ENCODE measurements around the gene SCN11A.

Gene SCN11A

DNA sequence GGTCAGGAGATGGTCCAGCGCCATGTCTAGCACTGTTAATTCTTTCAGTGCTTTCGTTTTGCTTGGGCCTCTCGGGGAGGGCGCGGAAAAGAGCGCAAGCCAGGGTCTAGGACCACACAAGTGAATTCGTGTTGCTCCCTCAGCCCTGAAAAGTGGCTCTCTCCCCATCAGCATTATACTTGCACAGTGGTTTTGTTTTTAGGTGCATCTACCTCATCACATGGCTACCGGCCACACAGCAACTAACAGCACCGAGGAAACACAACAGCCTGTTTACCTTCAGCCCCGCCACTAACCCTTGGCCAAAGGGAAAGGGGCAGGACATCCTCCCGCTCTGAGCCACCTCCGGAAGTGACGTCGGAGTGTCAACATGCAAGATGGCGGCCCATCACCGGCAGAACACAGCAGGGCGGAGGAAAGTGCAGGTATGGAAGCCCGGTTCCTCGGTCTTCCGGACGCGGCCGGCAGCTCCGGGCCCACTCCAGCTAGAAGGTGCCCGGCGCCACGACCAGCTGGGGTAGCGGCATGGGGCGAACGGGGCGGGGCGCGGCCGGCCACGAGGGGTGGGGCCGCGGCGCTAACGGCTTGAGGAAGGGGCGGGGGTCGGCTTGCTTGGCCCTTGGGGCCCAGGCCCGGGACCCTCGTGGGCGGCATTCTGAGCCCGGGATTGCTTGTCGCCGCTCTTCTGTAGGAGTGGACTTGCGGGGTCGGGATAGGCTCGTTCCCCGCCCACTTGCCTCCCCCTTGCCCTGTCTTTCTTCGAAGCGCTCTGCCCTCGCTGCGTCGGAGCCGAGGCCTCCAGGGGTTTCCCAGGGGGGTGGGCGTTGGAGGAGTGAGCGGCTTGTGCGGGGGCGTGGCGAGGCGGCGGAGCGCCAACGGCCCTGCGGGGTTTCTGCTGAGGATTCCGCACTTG lies at the start of gene SCN11A, which contains the start of gene WDR48:
Gene SCN11A (minus strand): TSS at position 296 of the 913 bp plus-strand sequence. CDS start 101,582 bp downstream, outside the sequence.
Gene WDR48 (plus strand): TSS at position 368 of the 913 bp plus-strand sequence. CDS start 10 bp downstream, at position 378.
- DNase-seq: peak; percentile 71

DNA sequence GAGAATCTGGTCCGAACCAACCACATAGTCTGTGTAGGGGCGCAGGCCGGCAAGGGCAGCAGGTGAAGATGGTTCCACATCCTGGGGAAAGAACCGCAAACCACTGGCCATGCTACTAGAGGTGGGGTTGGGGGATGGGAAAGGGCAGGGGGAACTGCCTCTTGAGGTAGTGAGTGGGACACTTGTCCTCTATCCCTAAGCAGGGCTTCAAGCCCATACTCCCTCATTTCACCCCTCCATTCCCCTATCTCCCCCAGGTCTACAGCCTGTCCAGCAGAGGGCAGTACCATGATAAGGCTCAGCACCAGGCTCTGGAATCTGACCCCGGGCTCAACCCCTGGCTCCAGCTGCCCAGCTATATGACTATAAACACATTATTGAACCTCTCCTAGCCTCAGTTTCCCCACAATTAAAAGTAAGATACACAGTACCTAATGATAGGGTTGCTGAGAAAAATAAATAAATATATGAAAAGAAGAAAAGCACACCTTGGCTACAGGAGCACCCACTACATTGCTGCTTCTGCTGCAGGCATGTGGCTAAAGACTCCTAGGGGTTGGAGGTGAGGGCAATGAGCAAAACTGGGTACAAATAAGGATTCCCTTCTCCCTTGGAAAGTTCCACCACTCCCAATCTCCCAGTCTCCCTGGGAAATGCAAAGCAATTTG lies 49.4 kb upstream of the SCN11A start:
- no peak for DNase-seq

DNA sequence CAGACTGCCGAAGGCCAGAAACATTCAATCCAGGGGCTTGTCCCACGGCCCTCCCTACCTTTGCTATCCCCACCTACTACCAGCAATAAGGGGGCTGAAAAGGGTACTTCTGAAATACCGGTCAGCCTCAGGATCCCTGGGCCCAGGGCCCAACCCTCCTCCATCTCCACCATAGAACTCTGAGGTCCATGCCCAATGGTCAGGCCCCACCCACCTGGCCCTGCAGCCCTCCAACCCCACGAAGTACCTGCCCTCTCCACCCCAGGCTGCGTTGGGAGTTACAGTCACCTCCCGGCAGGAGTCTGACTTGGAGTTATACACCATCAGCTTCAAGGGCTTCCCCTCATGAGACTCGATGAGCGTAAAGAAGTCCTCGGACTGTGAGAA lies 48.7 kb upstream of the SCN11A start:
- no peak for DNase-seq

DNA sequence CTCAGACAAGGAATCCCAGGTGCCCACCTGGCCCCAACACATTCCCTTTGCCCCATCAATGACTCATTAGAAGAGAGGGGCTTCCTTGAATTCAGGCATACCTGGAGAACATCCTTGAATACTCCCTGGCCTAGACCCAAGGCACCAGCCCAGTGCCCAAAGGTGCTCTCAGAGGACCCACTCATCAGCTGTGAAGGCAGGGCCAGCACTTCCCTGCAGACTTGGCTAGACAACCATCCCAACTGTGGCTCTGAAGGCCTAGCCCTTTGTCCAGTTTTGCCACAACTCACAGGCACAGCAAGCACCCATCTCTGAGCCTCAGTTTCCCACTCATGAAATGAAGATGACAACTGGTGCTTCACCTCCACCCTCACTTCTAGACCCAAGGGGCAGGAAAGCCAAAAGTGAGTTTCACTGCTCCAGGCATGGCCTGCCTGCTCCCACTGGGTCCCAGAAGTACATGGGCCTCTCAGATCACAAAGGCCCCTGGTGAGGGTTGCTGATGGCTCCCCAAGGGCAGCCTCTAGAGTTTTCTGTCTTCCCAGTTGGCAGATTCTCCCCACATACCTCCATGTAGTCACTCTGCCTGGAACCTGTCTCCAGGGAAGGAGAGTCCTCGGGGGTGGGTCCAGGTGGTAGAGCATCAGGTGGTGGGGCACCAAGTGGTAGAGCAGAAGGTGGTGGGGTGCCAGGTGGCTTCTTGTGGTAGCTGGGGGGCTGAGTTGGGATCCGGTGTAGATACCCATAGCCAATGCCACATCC lies 48.2 kb upstream of the SCN11A start:
- no peak for DNase-seq

DNA sequence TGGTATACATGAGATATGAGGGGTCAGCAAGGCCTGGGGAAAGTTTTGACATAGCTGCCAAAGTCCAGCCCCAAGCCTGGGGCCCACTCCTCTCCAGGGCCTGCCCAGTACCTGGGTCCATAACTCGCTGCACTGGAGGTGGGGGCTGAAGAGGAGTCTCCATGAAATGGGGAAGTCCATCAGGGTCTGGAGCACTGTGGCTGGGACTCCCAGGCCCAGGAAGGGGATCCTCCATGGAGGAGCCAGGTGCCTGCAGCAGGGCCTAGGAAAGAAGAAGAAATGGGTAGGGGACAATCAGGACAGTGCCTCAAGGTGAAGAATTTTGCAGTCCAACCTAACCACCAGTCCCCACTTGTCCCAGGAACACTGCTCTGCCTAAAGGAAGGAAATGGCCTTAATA lies 47.5 kb upstream of the SCN11A start:
- DNase-seq: no peak

DNA sequence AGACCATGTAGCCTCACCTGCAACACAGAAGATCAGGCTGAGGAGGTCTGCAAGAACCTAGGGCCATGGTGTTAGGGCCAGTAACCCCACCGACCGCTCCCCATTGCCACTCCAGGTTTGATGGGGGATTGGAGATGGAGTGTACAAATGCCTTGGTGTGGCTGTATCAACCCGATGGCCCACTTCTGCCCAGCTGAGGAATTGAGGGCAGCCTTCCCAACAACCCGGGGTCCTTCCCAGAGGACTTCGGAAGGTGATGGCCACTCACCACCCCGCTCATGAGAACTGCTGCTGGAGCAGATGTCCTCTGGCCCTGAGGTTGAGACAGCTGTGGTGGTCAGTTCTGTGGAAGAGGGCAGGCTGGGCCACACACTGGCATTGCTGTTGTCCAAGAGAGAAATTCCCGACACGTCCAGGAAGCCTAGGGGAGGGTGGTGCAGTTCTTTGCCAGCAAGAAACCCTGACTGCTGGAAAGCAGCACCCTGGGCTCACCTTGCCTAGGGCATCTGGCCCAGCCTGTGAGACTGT lies 46.8 kb upstream of the SCN11A start:
- DNase-seq: no peak

DNA sequence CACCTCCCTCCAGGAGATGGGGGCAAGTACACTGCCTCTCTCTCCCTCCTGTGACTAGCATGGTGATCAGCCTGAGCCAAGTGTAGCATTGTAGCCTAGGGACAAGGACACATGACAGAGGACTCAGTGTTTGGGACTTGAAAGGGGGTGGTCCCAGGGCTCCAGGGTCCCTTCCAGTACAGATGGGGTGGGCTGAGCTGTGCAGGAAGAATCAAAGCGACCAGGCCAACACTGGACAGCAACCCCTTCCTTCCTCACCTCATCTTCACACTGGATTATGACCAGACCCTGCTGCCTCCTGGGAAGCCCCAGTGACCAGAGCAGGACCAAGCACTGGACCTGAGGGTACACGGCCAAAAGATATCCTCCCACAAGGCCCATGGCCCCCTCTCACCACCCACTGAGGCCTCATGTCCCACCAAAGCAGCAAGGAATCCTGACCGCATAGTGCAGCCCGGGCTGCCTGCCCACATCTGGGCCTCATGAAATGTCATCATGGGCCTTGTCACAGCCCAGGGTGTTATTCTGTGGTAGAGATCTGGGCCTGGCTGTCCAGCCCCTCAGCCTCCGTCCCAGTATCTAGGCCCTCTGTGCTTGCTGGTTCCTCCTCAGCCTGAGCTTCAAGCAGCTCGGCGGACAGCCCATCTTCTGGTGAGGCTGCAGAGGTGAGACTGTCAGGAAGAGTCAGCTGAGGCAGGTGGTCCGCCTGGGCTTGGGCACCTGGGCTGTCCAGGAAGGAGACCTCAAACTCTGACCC lies 46.1 kb upstream of the SCN11A start:
- DNase-seq: no peak

DNA sequence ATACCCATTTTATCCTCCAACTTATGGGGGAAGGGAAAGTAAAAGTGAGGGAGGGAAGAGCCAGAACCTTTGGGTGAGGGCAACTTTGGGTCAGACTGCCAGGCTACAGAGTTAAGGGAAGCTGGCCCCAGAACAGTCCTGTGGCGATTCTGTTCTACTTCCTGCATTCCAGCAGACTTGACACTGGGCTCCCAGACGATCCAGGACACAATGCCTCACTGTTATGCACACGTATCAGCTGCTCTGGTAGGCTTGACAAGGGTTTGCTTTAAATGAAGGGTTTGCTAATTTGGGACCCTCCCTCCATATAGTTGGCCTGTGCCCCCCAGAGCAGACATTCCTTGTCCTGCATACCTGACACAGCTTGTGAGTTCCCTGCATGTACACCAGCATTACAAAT lies 45.0 kb upstream of the SCN11A start:
- DNase-seq: no peak

DNA sequence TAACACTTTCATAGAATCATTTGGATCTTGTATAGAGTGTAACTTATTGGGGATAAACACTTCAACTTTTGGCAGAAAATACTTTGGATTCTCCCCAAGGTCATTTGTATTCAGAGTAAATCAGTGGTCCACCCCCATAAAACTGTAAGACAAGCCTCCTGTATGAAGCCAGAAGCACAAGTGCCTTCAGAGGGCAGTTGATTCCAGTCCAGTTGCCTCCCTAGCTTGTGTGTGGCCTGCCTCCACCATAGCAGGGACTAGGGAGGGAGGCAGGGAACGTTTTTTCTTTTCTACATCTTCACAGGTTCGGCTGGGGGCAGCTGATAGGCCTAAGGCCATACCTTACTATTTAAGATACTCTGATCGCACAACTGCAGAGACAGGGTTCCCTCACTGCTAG lies 44.0 kb upstream of the SCN11A start:
- no peak for DNase-seq

DNA sequence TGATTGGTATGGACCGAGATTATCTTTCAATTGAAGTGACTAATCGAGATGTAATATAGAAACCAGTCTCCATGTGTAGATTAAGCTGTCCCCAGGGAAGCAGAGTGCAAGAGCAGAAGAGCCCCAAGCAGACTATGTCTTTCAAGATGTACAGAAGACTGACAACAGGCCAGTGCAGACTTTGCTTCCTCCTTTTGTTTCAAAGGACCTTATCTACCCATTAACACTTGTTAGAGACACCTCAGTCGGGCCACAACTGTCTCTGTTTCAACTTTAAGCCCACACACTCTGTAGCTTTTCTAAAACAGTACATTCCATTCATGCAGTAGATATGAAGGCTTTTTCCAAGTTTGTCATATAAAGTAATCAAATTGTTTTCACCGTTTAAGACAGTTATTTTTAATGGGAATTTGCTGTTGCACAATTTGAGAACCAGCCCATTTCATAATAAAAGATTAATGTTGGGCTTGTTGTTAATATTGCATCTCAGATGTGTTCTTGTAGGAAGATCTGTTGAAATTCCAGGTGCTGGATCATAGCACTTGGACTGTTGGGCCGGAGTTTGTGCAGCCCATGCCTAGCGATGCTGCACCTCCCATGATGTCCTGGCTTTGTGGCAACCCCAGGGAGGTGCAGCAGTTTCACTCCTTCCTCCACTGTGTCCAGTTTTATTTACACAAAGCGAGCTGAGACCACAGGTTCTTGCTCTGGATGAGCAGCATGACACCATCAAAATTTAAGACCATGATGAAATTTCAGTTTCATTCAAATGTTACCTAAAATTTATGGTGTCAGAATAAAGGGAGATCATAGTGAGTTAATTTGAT lies 43.3 kb upstream of the SCN11A start:
- DNase-seq: no peak

DNA sequence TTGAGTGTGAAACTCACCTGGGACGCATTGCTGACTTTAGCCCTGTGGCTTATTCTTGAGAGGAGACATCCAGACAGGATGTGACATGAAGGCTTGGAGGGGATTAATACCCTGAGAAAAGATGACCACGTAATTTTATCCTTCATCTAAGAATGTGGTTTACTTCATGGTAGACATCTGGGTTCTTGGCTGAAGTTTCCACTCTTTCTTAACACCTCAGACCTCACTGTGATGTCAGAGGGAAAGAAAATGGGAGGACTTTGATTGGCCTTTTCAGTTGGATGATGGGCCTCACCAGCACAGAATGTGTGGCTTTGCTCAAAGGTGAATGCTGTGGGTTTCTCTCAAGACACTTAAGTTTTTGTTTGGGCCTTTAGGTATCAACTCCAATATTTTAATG lies 39.2 kb upstream of the SCN11A start:
- no peak for DNase-seq

DNA sequence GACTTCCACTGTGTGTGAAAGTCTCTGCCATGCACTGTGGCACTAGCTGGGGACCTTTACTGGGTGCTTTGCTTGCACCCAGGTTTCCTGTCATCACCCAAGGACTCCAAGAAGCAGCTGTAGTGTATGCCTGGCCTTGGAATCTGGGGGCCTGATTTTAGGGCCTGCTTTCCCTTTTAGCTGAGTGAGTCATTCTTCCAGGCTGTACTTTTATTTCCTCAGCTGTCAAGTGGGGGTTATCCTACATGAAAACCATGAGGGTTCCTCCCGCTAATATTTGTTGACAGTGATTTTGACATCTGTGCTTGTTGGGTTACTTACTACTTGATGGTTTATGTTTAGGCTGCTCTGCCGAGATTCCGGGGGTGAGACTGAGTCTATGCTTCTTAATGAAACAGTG lies 37.1 kb upstream of the SCN11A start:
- no peak for DNase-seq

DNA sequence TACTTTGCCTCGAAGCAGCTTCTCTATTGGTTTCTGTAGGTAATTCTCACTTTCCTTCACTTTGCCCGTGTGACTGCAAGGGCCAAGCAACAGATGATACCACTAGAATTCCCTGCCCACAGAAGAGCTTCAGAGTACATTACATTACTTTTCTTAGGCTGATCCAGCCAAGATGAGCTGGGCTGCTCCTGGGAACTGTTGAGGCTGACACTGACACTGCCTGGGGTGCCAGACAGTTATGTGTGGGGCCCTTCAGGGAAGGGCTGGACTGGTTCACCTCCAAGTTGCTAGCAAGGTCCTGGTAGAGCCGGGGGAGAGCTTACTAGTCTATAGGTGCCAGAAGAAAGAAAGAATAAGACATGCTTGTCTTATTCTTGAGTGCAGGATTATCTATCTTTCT lies 36.7 kb upstream of the SCN11A start:
- no peak for DNase-seq

DNA sequence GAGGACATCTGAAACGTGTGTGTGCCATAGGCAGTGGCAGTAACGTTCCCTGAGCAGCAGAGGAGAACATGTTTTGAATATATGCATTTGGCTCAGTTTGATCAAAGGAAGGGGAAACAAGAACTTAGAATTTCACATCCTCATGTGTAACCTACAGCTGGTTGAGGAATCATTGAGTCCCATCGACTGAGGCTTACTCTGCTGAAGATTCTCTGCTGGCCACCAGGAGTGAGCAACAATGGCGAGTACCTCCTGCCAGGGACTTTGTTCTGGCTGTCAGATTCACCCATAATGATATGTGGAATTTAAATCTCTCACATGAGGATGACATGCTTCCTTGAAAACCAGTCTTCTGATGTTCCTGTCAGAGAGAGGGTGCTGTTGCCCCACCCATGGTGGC lies 34.4 kb upstream of the SCN11A start:
- no peak for DNase-seq

DNA sequence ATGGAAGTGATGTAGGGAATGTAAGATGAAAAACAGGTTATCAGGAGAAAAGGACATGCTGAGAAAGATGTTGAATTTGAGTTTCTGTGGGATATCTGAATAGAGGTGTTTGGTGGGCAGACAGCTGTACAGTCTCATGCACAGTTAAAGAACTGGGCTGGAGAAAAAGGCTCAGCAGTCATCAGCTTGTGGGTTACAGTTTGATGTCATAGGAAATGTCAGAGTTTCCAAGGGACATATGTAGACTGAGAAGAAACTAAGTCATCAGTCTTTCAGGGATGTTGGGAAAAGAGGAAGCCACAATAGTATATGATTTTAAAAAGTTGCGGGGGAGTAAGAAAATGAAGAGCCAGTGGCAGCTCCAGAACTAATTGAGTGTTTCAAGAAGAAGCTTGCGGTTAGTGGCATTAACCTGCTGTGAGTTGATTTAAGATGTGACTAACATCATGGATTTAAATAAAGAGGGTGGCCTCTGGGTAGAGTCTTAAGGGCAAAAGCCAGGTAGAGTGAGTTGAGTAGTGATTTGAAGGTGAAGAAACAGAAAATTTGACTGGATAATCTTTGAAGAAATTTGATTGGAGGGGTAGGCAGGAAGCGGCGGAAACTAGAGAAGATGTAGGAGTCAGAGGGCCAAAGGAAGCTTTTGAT lies 31.0 kb upstream of the SCN11A start:
- DNase-seq: no peak

DNA sequence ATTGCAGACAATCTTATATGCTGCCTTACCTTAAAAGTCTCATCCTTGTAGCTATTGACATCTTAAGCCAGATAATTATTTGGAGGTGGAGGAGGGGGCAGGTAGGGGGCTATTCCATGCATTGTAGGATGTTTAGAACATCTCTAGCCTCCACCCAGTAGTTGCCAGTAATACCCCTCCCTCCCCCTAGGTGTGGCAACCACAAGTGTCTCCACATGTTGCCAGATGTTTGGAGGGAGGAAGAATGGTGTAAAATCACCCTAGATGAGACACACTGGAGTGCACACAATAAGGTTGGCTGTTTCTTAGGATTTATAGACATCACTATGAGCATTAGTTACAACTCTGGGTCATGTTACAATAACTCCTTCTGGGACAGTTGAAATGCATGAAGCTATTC lies 28.3 kb upstream of the SCN11A start:
- DNase-seq: no peak

DNA sequence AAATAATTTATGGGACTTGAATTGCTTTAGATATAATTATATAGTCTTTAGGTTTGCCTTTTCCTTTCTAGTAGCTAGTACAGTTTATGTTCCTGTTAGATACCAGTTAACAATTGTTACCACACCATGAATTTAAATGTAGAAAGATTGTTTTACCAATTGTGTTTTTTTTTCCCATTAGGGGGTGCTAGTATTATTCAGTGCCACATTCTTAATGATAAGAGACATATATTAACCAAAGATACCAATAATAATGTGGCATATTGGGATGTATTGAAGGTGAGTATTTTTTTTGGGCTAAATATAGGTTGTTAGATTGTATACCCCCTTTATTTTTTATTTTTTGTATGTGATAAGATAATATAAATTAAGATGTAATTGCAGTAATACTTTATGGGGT lies 27.8 kb upstream of the SCN11A start:
- DNase-seq: no peak

DNA sequence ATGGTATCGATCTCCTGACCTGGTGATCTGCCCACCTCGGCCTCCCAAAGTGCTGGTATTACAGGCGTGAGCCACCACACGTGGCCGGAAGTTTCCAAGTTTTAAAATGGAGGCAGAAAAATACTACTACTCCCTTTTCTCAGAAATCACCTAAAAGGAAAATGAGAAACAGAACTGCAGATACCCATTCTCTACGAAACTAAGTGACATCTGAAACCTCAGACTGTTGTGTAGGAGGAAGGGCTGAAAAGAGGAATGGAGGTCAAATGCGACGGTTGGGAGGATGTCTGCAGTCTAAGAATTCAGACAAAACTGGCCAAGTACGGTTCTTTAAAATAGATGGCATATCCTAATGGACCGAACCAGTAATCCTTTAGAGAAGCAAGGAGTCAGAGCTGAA lies 24.2 kb upstream of the SCN11A start:
- DNase-seq: no peak

DNA sequence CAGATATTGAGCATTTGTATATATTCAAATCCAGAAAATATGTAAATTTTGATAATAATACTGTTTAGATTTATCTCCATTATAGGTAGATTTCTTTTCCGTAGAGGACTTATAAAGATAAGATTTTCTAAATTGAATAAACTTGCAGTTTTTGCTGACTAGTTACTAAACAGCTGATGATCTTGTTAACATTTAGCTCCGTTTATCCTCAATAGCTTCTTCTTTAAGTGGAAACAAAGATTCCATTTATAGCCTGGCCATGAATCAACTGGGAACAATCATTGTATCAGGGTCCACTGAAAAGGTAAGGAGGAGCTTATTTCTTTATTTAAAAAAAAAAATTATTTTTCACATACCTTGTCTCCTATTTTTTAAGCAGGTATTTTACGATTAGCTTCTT lies 16.8 kb upstream of the SCN11A start:
- DNase-seq: no peak

DNA sequence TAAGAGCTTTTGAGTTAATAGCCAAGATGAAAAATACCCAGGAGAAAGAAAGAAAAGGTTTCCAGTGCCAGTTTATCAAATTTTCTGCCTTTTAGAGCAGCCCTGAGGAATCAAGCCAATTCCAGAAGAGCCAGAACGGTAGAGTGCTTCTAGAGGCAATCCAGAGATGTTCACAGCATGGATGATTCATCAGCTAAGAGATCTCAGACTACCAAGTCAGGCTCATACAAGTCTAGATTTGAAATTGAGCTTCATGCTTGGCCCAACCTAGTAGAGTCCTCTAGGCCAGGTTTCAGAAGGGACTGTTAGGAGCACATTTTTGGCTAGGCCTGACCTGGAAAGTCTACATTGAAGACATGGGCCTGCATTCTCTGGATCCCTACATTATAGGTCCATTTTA lies 15.5 kb upstream of the SCN11A start:
- DNase-seq: no peak

DNA sequence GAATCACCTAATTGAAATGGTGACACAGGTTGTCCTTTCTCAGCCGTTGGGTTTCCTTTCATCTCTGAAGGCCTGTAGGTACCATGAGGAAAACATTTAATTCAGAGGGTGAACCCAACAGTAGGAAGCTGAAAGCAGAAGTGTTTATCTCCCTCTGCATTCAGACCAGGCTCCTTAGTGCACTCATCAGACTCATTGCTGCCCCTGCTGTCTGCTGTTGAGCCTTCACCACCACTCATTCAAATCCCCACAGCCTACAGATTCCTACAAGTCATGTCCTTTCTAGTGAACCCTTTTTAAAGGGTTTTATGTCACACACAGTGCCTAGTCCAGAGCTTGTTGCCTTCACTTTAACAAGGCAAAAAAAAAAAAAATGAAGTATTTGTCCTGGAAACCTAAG lies 13.5 kb upstream of the SCN11A start:
- no peak for DNase-seq

Data from NCI-H774 (cell line).